Ovary (tissue), 9 donors: ENCODE measurements around the gene AQP10. TPM values are rescaled to one million over a fixed set of nuclear protein-coding genes. Genes with fewer than 3 reads are reported as not detected.
A peak's percentile ranks its signal among the peaks of the same experiment; 100 is the strongest.
"Not testable (repeated sequence)": the region's sequence is repeated elsewhere in the genome, so short reads cannot be mapped to it uniquely, and the experiment has no call there.

Source experiments
- DNase-seq, 5 donors: peaks; one replicate each; pipeline ENCODE4 v3.0.0-alpha.2; 2019 to 2020
- H3K27ac ChIP-seq, 2 donors: fragments of 200-600 bp; one replicate each; pipeline versions ENCODE4 v1.5.1 to v1.8.0; 2019 to 2022
- H3K27me3 ChIP-seq: fragments of 200-600 bp; one replicate; pipeline ENCODE4 v1.8.0; 2022
- H3K36me3 ChIP-seq: fragments of 200-600 bp; sonication (generic); one replicate; pipeline ENCODE4 v1.5.1; 2019
- H3K4me1 ChIP-seq: one replicate; pipeline ENCODE4 v1.8.1; 2013; ENCODE audit warnings: mild to moderate bottlenecking, moderate library complexity; ENCODE audit not compliant: insufficient read depth
- H3K4me3 ChIP-seq: fragments of 200-600 bp; sonication (generic); one replicate; pipeline ENCODE4 v1.5.1; 2017
- H3K9me3 ChIP-seq, 2 donors: fragments of 200-600 bp in 1 of 2; sonication (generic) in 1 of 2; one replicate each; pipeline versions ENCODE4 v1.5.1 to v1.8.1; 2013 to 2019; ENCODE audit warnings: mild to moderate bottlenecking in 1 of 2, moderate library complexity in 1 of 2
- EP300 ChIP-seq: sonication (generic); formaldehyde crosslinking; IDR thresholded peaks from one replicate; pipeline ENCODE4 v1.6.1; 2017; ENCODE audit warnings: antibody characterized with exemption
- POLR2A ChIP-seq: fragments of 450-650 bp; IDR thresholded peaks from one replicate; pipeline ENCODE4 v1.6.1; 2017; ENCODE audit warnings: antibody characterized with exemption, mild to moderate bottlenecking, moderate library complexity
- WGBS, 3 donors: extraction: QIAGEN DNeasy Blood & Tissue Kit in 1 of 3; methylation state at CpG; one replicate each; pipeline versions ENCODE4 v1.1.5 to v1.1.7; 2013 to 2017; 5-methylcytosine and 5-hydroxymethylcytosine counted together
- intact Hi-C, 4 donors: fragments of 100-400 bp; cut with DNase I; formaldehyde crosslinking; loops; one replicate each; pipeline versions ENCODE4 v1.11.0 to v1.15.1; 2022 to 2023
- polyA plus RNA-seq, 2 donors: library from polyadenylated mRNA; stranded (reverse); fragments of 200-250 nt in 1 of 2; fragments of 350-450 nt in 1 of 2; fragmentation: Illumina TruSeq in 1 of 2; extraction: RNeasy Lipid Tissue Mini Kit (QIAGEN cat#74804) in 1 of 2; gene quantifications; one replicate each; pipeline ENCODE4 v1.2.3, GENCODE V29; 2013 to 2014
- total RNA-seq, 7 donors: library from RNA; depleted of rRNA in 2 of 7; stranded (reverse); fragments of >200 nt in 2 of 7; fragmentation: NEBNext Ultra II Directional in 3 of 7; extraction: Animal tissue kit (Norgen Biotek cat#: 25700) in 3 of 7; gene quantifications; one replicate each; pipeline versions ENCODE4 v1.1.0 to v1.2.4, GENCODE V29; 2016 to 2023
- TF ChIP-seq, protein P1 (sequence below), 3 donors: fragments of 450-650 bp in 2 of 3; fragments of 200-600 bp in 1 of 3; IDR thresholded peaks; one replicate each; pipeline versions ENCODE4 v1.5.1 to v1.8.0; 2016 to 2022; ENCODE audit warnings: antibody characterized with exemption in 3 of 3, mild to moderate bottlenecking in 1 of 3
- donor health status: DM: no; HTN: no; CAD: no; lungs with moderate emphysema.
- donor health status: DM: no; HTN: no; CAD: no.
- donor health status: Bipolar disorder and iron deficiency.
- donor health status: DM: yes; HTN: yes; CAD: no.
- donor health status: DM: no; HTN: no; CAD: no.
- donor health status: DM: yes; HTN: yes; CAD: no.

Gene AQP10
- total and polyA plus RNA-seq, 9 donors = 0.13 to 1.0 (median 0.23) TPM; not detected in 6

- WGBS, 3 donors = 86 to 89% (median 86%) methylated on average over 1 of the region's 1 CpG
- TF ChIP-seq POLR2A = no peak
- TF ChIP-seq, protein P1, sequence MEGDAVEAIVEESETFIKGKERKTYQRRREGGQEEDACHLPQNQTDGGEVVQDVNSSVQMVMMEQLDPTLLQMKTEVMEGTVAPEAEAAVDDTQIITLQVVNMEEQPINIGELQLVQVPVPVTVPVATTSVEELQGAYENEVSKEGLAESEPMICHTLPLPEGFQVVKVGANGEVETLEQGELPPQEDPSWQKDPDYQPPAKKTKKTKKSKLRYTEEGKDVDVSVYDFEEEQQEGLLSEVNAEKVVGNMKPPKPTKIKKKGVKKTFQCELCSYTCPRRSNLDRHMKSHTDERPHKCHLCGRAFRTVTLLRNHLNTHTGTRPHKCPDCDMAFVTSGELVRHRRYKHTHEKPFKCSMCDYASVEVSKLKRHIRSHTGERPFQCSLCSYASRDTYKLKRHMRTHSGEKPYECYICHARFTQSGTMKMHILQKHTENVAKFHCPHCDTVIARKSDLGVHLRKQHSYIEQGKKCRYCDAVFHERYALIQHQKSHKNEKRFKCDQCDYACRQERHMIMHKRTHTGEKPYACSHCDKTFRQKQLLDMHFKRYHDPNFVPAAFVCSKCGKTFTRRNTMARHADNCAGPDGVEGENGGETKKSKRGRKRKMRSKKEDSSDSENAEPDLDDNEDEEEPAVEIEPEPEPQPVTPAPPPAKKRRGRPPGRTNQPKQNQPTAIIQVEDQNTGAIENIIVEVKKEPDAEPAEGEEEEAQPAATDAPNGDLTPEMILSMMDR (IDR thresholded peaks at IDR 0.05) = no peak
- no peak for TF ChIP-seq EP300
- Histone ChIP-seq H3K9me3 (no peaks in the 10 kb centered on the region), H3K27me3 (no peaks in the 10 kb centered on the region), H3K4me3 (no peak overlapping the region), H3K27ac (no peak overlapping the region), H3K36me3 (no peaks in the 10 kb centered on the region), H3K4me1 (no peaks in the 10 kb centered on the region)
- DNase-seq = no peak
- intact Hi-C loops = no loop called here
Measured at GRCh38 chr1:154316704-154317103, 4.2 kb upstream of the AQP10 start.

DNA sequence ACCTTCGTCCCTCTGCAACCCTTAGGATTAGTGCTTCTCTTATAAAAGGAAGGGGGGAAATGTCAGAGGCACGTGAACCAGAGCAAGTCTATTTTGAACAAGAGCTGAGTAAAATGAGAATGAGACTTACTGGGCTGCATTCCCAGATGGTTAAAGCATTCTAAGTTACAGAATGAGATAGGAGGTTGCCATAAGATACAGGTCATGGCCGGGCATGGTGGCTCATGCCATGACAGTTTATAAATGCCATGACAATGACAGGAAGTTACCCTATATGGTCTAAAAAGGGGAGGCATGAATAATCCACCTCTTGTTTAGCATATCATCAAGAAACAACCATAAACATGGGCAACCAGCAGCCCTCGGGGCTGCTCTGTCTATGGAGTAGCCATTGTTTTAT is 2.5 kb upstream of the AQP10 start:
- intact Hi-C loops = no loop called here
- no peak for DNase-seq
- WGBS, 3 donors = 62 to 68% (median 67%) methylated on average over 4 of the region's 4 CpGs

GRCh38 chr1:154321609-154321934 is 679 bp downstream of the AQP10 start:
- DNase-seq, H3K27ac ChIP-seq, H3K27me3 ChIP-seq, H3K4me1 ChIP-seq, H3K4me3 ChIP-seq, H3K36me3 ChIP-seq, H3K9me3 ChIP-seq: not testable (repeated sequence)
- intact Hi-C loops = loop anchor here in 1 of 4 donors (5.0 kb wide), 1 partner anchor 49 kb away; the partner anchor contains the start of gene HAX1

More for the DNA sequence above, 2.5 kb upstream of the AQP10 start:
- TF ChIP-seq EP300 = no peak
- TF ChIP-seq, protein P1 (IDR thresholded peaks at IDR 0.05) = no peak
- Histone ChIP-seq H3K4me1 (no peaks in the 10 kb centered on the region), H3K9me3 (no peaks in the 10 kb centered on the region), H3K4me3 (no peak overlapping the region), H3K36me3 (no peaks in the 10 kb centered on the region), H3K27me3 (no peaks in the 10 kb centered on the region), H3K27ac (no peak overlapping the region)

GRCh38 chr1:154323493-154323892 is 2.6 kb downstream of the AQP10 start:
- intact Hi-C loops = loop anchor here in 1 of 4 donors (5.0 kb wide), 1 partner anchor 51 kb away; the partner anchor contains the start of gene HAX1
- Histone ChIP-seq H3K4me3 (no peak overlapping the region), H3K27me3 (no peaks in the 10 kb centered on the region), H3K36me3 (no peaks in the 10 kb centered on the region), H3K27ac (no peak overlapping the region), H3K4me1 (peaks cover 16% of the 10 kb centered on the region), H3K9me3 (no peaks in the 10 kb centered on the region)
- TF ChIP-seq POLR2A (no peak), EP300 (no peak)
- TF ChIP-seq, protein P1 (IDR thresholded peaks at IDR 0.05) = no peak
- DNase-seq = no peak
- WGBS, 3 donors = 89 to 92% (median 91%) methylated on average over 7 of the region's 7 CpGs

DNA sequence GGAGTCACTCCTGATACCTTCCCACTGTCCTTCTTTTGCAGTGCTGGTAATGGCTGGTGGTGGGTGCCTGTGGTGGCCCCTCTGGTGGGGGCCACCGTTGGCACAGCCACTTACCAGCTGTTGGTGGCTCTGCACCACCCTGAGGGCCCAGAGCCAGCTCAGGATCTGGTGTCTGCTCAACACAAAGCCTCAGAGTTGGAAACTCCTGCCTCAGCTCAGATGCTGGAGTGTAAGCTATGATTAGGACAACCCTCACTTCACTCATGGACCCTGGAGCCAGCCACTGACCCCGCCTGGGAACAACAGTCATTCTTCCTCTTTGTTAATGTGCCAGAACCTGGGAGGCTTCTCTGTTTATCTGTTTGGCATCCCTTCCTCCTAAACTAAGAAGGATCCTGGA is 3.3 kb downstream of the AQP10 start:
- TF ChIP-seq POLR2A = no peak
- TF ChIP-seq, protein P1 (IDR thresholded peaks at IDR 0.05) = no peak
- no peak for TF ChIP-seq EP300
- WGBS, 3 donors = 28 to 62% (median 39%) methylated on average over 2 of the region's 2 CpGs
- Histone ChIP-seq H3K36me3 (no peaks in the 10 kb centered on the region), H3K4me1 (peaks cover 17% of the 10 kb centered on the region), H3K27me3 (no peaks in the 10 kb centered on the region), H3K9me3 (no peaks in the 10 kb centered on the region), H3K27ac (no peak overlapping the region), H3K4me3 (peak overlapping the region; percentile 72)
- intact Hi-C loops = loop anchor here in 1 of 4 donors (5.0 kb wide), 1 partner anchor 52 kb away; the partner anchor contains the start of gene HAX1
- peak in 2 of 5 donors; percentile 43 to 48 for DNase-seq
